HCT116 (cell line): ENCODE results near the gene ARHGAP23. TPM values are rescaled to one million over a fixed set of nuclear protein-coding genes. Genes with fewer than 3 reads are reported as not detected.

Source experiments
- ATAC-seq: fragments of 200-7000 bp; cut with Tn5 transposase; 2 replicates; pipeline ENCODE4 v1.9.1; 2020; ENCODE audit warnings: mild to moderate bottlenecking, moderate library complexity
- BruUV-seq: library from RNA; stranded (reverse); fragments of 400-500 nt; replicated peaks from 2 replicates; lab custom pipeline; 2021; lab: Mats Ljungman, UMichigan
- CTCF ChIA-PET: fragments of 300-600 bp; sonication (Branson Sonifier 250); formaldehyde crosslinking; loops from one replicate; lab custom pipeline; 2021; ENCODE audit warnings: antibody characterized with exemption; lab: Charles Lee
- POLR2A ChIA-PET: fragments of 300-600, 350-600 bp; sonication (Branson Sonifier 250); formaldehyde crosslinking; loops from one replicate; lab custom pipeline; 2021; ENCODE audit warnings: antibody characterized with exemption; lab: Charles Lee
- RAD21 ChIA-PET, 2 experiments: fragments of 300-600 bp; sonication (Branson Sonifier 250); formaldehyde crosslinking; loops; one replicate each; lab custom pipeline; 2023; ENCODE audit warnings: low total read pairs in 2 of 2; ENCODE audit not compliant: uncharacterized antibody in 2 of 2, unreplicated experiment in 2 of 2, low non-redundant PET in 1 of 2; lab: Charles Lee
- DNase-seq: peaks from one replicate; pipeline ENCODE4 v3.0.0-alpha.2; 2010; ENCODE audit warnings: low read depth, low spot score
- H2AFZ ChIP-seq: fragments of 200-600 bp; shearing (Covaris generic), sonication (generic); 2 replicates; pipeline ENCODE4 v1.6.1; 2017; ENCODE audit warnings: low read depth, mixed run types, mixed read lengths, antibody characterized with exemption, low read length; ENCODE audit not compliant: poor library complexity, severe bottlenecking
- H3K27ac ChIP-seq: 2 replicates; pipeline ENCODE4 v1.5.1; 2012; ENCODE audit warnings: low read depth, low read length
- H3K27me3 ChIP-seq: fragments of 200-600 bp; sonication (generic); 2 replicates; pipeline ENCODE4 v1.6.1; 2016; ENCODE audit warnings: mixed run types, low read length, mixed read lengths; ENCODE audit not compliant: insufficient read depth
- H3K36me3 ChIP-seq, 2 experiments: fragments of 200-500 bp in 1 of 2; fragments of 200-600 bp in 1 of 2; sonication (Bioruptor generic) in 1 of 2; sonication (generic) in 1 of 2; 2 replicates each; pipeline versions ENCODE4 v1.5.1 to v1.6.1; 2014 to 2016; ENCODE audit warnings: low read length in 2 of 2, inconsistent platforms in 1 of 2, mixed read lengths in 1 of 2, mixed run types in 1 of 2; ENCODE audit not compliant: insufficient read depth in 2 of 2, control insufficient read depth in 1 of 2
- H3K4me1 ChIP-seq, 2 experiments: fragments of 200-600 bp in 1 of 2; sonication (generic) in 1 of 2; 2 replicates each; pipeline versions ENCODE4 v1.5.1 to v1.6.1; 2012 to 2017; ENCODE audit warnings: low read length in 2 of 2, inconsistent platforms in 1 of 2, mild to moderate bottlenecking in 1 of 2, mixed read lengths in 1 of 2, mixed run types in 1 of 2, moderate library complexity in 1 of 2; ENCODE audit not compliant: insufficient read depth in 2 of 2, control insufficient read depth in 1 of 2
- H3K4me2 ChIP-seq: fragments of 200-600 bp; sonication (generic); 2 replicates; pipeline ENCODE4 v1.6.1; 2017; ENCODE audit warnings: mixed run types, low read length, mixed read lengths
- H3K4me3 ChIP-seq, 2 experiments: fragments of 200-600 bp in 1 of 2; sonication (generic) in 1 of 2; replicated peaks in 1 of 2; 2 replicates each; pipeline ENCODE4 v1.5.1; 2011 to 2016; ENCODE audit warnings: low read length in 2 of 2, control low read depth in 1 of 2, low read depth in 1 of 2, mild to moderate bottlenecking in 1 of 2, mixed read lengths in 1 of 2, mixed run types in 1 of 2
- H3K79me2 ChIP-seq: fragments of 200-600 bp; sonication (generic); 2 replicates; pipeline ENCODE4 v1.6.1; 2017; ENCODE audit warnings: mild to moderate bottlenecking, mixed run types, low read length, moderate library complexity, mixed read lengths; ENCODE audit not compliant: insufficient read depth
- H3K9ac ChIP-seq: fragments of 200-600 bp; sonication (generic); 2 replicates; pipeline ENCODE4 v1.6.1; 2016; ENCODE audit warnings: low read length, mixed read lengths
- H3K9me2 ChIP-seq: fragments of 200-600 bp; sonication (generic), shearing (Covaris generic); 2 replicates; pipeline ENCODE4 v1.6.1; 2017; ENCODE audit warnings: mixed run types, mild to moderate bottlenecking, moderate library complexity; ENCODE audit not compliant: insufficient read depth
- H3K9me3 ChIP-seq, 2 experiments: fragments of 200-500 bp in 1 of 2; fragments of 200-600 bp in 1 of 2; sonication (Bioruptor generic) in 1 of 2; sonication (generic) in 1 of 2; 2 replicates each; pipeline ENCODE4 v1.6.1; 2014 to 2017; ENCODE audit warnings: low read length in 2 of 2, mixed read lengths in 2 of 2, inconsistent platforms in 1 of 2, low read depth in 1 of 2, mild to moderate bottlenecking in 1 of 2, mixed run types in 1 of 2, moderate library complexity in 1 of 2; ENCODE audit not compliant: control insufficient read depth in 1 of 2, insufficient read depth in 1 of 2
- H4K20me1 ChIP-seq: fragments of 200-600 bp; sonication (generic), shearing (Covaris generic); 2 replicates; pipeline ENCODE4 v1.6.1; 2017; ENCODE audit warnings: mixed run types, mild to moderate bottlenecking, moderate library complexity; ENCODE audit not compliant: insufficient read depth
- ATF3 ChIP-seq: IDR thresholded peaks from 2 replicates; pipeline ENCODE4 v1.6.1; 2012
- CBX3 ChIP-seq: IDR thresholded peaks from 2 replicates; pipeline ENCODE4 v1.6.1; 2012; ENCODE audit warnings: low read depth
- EGR1 ChIP-seq: IDR thresholded peaks from 2 replicates; pipeline ENCODE4 v1.6.1; 2012; ENCODE audit warnings: low read depth
- ELF1 ChIP-seq: IDR thresholded peaks from 2 replicates; pipeline ENCODE4 v1.6.1; 2012; ENCODE audit warnings: low read depth, borderline replicate concordance
- EZH2 ChIP-seq: fragments of 200-600 bp; sonication (generic); IDR thresholded peaks from 2 replicates; pipeline ENCODE4 v1.6.1; 2017; ENCODE audit warnings: antibody characterized with exemption, mixed run types
- EZH2phosphoT487 ChIP-seq: fragments of 200-600 bp; IDR thresholded peaks from 2 replicates; pipeline ENCODE4 v1.6.1; 2018; ENCODE audit warnings: antibody characterized with exemption, borderline replicate concordance
- FOSL1 ChIP-seq: IDR thresholded peaks from 2 replicates; pipeline ENCODE4 v1.6.1; 2012; ENCODE audit warnings: low read depth
- JUND ChIP-seq: IDR thresholded peaks from 2 replicates; pipeline ENCODE4 v1.6.1; 2012
- MAX ChIP-seq: IDR thresholded peaks from 2 replicates; pipeline ENCODE4 v1.6.1; 2012
- POLR2A ChIP-seq: IDR thresholded peaks from 2 replicates; pipeline ENCODE4 v1.7.0; 2011; ENCODE audit warnings: borderline replicate concordance; ENCODE audit not compliant: insufficient read depth, insufficient read length; ENCODE audit errors: extremely low read depth
- POLR2AphosphoS5 ChIP-seq: IDR thresholded peaks from 2 replicates; pipeline ENCODE4 v1.6.1; 2011; ENCODE audit warnings: mild to moderate bottlenecking, low read depth, low read length, moderate library complexity
- RAD21 ChIP-seq: IDR thresholded peaks from 2 replicates; pipeline ENCODE4 v1.6.1; 2012; ENCODE audit warnings: low read depth, mild to moderate bottlenecking
- REST ChIP-seq: IDR thresholded peaks from 2 replicates; pipeline ENCODE4 v1.6.1; 2012; ENCODE audit warnings: low read depth
- SP1 ChIP-seq: IDR thresholded peaks from 2 replicates; pipeline ENCODE4 v1.6.1; 2012; ENCODE audit warnings: low read depth
- SRF ChIP-seq: IDR thresholded peaks from 2 replicates; pipeline ENCODE4 v1.6.1; 2012; ENCODE audit warnings: low read depth
- YY1 ChIP-seq: IDR thresholded peaks from 2 replicates; pipeline ENCODE4 v1.6.1; 2011; ENCODE audit warnings: low read length, low read depth, moderate library complexity, mild to moderate bottlenecking; ENCODE audit not compliant: insufficient replicate concordance; ENCODE audit errors: extremely low read depth
- ZNF274 ChIP-seq: fragments of 200-500 bp; sonication (Bioruptor generic); IDR thresholded peaks from 2 replicates; pipeline ENCODE4 v1.6.1; 2014; ENCODE audit warnings: mild to moderate bottlenecking, low read depth, low read length, inconsistent platforms
- intact Hi-C: fragments of 100-400 bp; cut with micrococcal nuclease; formaldehyde crosslinking; loops from 2 replicates; pipeline ENCODE4 v1.10.0; 2022
- total RNA-seq: library from RNA; stranded (reverse); gene quantifications from one replicate; pipeline ENCODE4 v1.2.1, GENCODE V29; 2021; ENCODE audit not compliant: unreplicated experiment
- TF ChIP-seq, protein P1 (sequence below), 3 experiments: fragments of 200-600 bp in 1 of 3; sonication (generic) in 1 of 3; IDR thresholded peaks in 2 of 3; conservative IDR thresholded peaks in 1 of 3; 2 replicates each; pipeline ENCODE4 v1.5.1; 2012 to 2017; ENCODE audit warnings: low read depth in 2 of 3, low read length in 2 of 3, antibody characterized with exemption in 1 of 3, borderline replicate concordance in 1 of 3, control low read depth in 1 of 3, mild to moderate bottlenecking in 1 of 3, mixed read lengths in 1 of 3, mixed run types in 1 of 3, moderate library complexity in 1 of 3; ENCODE audit not compliant: insufficient read depth in 1 of 3

Gene ARHGAP23
- total RNA-seq, 1 experiment from 2014 or later, result 41.0 TPM

- no peaks in the 10 kb centered on the region for H3K36me3 ChIP-seq
- no peaks in the 10 kb centered on the region for H3K9me3 ChIP-seq
- no peaks in the 10 kb centered on the region for H3K27me3 ChIP-seq
- ChIA-PET CTCF (interaction anchor here (1.0 to 3.9 kb wide), 2 partner anchors 9 to 12 kb away, joined by 3 to 25 read pairs; no protein-coding TSS in a partner anchor), RAD21 (no interaction called here), POLR2A (interaction anchor here (1.3 kb wide), 1 partner anchor 12 kb away, joined by 4 read pairs; no protein-coding TSS in a partner anchor)
- H3K9ac ChIP-seq, result no peak overlapping the region
- H2AFZ ChIP-seq, result no peak overlapping the region
- no peaks in the 10 kb centered on the region for H4K20me1 ChIP-seq
- no peak for DNase-seq
- no peaks in the 10 kb centered on the region for H3K9me2 ChIP-seq
- intact Hi-C loops, result no loop called here
- ATAC-seq, result no peak
- H3K4me2 ChIP-seq, result no peak overlapping the region
- no peak overlapping the region for H3K27ac ChIP-seq
- H3K4me3 ChIP-seq, result no peak overlapping the region
- no peaks in the 10 kb centered on the region for H3K79me2 ChIP-seq
- TF ChIP-seq EZH2, result no peak
- TF ChIP-seq POLR2A, result no peak
- no peak for TF ChIP-seq YY1
- TF ChIP-seq CBX3, result no peak
- TF ChIP-seq JUND, result no peak
- TF ChIP-seq MAX, result no peak
- TF ChIP-seq SRF, result no peak
- no peak for TF ChIP-seq EGR1
- no peak for TF ChIP-seq EZH2phosphoT487
- no peak for TF ChIP-seq REST
- TF ChIP-seq, protein P1, sequence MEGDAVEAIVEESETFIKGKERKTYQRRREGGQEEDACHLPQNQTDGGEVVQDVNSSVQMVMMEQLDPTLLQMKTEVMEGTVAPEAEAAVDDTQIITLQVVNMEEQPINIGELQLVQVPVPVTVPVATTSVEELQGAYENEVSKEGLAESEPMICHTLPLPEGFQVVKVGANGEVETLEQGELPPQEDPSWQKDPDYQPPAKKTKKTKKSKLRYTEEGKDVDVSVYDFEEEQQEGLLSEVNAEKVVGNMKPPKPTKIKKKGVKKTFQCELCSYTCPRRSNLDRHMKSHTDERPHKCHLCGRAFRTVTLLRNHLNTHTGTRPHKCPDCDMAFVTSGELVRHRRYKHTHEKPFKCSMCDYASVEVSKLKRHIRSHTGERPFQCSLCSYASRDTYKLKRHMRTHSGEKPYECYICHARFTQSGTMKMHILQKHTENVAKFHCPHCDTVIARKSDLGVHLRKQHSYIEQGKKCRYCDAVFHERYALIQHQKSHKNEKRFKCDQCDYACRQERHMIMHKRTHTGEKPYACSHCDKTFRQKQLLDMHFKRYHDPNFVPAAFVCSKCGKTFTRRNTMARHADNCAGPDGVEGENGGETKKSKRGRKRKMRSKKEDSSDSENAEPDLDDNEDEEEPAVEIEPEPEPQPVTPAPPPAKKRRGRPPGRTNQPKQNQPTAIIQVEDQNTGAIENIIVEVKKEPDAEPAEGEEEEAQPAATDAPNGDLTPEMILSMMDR (IDR thresholded peaks at IDR 0.05 in 2 of 3, conservative IDR thresholded peaks at IDR 0.05 in 1 of 3; ENCODE audit: borderline replicate concordance in 1 of 3, insufficient read depth in 1 of 3, low read depth in 2 of 3, low read length in 2 of 3), result no peak
- TF ChIP-seq POLR2AphosphoS5, result no peak
- no peak for TF ChIP-seq FOSL1
- no peak for TF ChIP-seq ZNF274
- no peak for TF ChIP-seq RAD21
- TF ChIP-seq ATF3, result no peak
- TF ChIP-seq ELF1, result no peak
- no peak for TF ChIP-seq SP1
- TF ChIP-seq, all 23 proteins: peak for 0
- H3K4me1 ChIP-seq, result peaks cover 0 to under 1% of the 10 kb centered on the region in 2 experiments; a peak in 1 of 4 replicates
- no TSS peak for BruUV-seq
Measured at GRCh38 chr17:38545531-38546225, 117.4 kb downstream of the ARHGAP23 start.
